ENCODE results near the gene PODXL2.

DNA sequence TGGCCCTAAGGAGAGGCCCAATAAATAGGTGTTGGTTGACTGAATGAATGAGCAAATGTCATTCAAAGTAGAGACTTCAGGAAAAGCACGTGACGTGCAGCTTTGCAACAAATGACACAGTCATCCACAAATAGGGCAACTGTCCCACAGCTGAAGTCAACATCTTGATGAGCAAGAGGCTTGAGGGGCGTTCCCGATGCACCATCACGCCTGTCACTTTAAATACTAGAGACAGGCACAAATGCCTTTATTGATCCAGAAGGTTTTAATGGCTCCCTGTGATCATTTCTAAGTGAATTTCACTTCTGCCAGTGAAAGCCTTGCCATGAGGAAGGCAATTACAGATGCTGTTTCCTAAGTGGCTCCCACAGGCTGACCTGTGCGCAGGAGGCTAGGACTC lies 87.4 kb downstream of the PODXL2 start:
- TF ChIP-seq POLR2A (IDR thresholded peaks at IDR 0.05): no peak
- TF ChIP-seq, protein P1, sequence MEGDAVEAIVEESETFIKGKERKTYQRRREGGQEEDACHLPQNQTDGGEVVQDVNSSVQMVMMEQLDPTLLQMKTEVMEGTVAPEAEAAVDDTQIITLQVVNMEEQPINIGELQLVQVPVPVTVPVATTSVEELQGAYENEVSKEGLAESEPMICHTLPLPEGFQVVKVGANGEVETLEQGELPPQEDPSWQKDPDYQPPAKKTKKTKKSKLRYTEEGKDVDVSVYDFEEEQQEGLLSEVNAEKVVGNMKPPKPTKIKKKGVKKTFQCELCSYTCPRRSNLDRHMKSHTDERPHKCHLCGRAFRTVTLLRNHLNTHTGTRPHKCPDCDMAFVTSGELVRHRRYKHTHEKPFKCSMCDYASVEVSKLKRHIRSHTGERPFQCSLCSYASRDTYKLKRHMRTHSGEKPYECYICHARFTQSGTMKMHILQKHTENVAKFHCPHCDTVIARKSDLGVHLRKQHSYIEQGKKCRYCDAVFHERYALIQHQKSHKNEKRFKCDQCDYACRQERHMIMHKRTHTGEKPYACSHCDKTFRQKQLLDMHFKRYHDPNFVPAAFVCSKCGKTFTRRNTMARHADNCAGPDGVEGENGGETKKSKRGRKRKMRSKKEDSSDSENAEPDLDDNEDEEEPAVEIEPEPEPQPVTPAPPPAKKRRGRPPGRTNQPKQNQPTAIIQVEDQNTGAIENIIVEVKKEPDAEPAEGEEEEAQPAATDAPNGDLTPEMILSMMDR (IDR thresholded peaks at IDR 0.05): no peak

Data from transverse colon (tissue), 3 donors.